ENCODE measurements around the gene TMED6. TPM values are rescaled to one million over a fixed set of nuclear protein-coding genes. Genes with fewer than 3 reads are reported as not detected.
A peak's percentile ranks its signal among the peaks of the same experiment; 100 is the strongest.

Gene TMED6
- total RNA-seq, 2 experiments from 2014 or later, result 1.5 to 2.1 TPM

GRCh38 chr16:69344171-69344570 is 7.4 kb downstream of the TMED6 start:
- TF ChIP-seq CTCF (IDR thresholded peaks at IDR 0.05), result no peak
- H3K9me3 ChIP-seq (ENCODE audit: control insufficient read depth in 1 of 2, insufficient read depth in 1 of 2, low read length in 2 of 2), result no peaks in the 10 kb centered on the region
- intact Hi-C loops (cut with DNase I, micrococcal nuclease), result no loop called here
- POLR2A ChIA-PET, result interaction anchor here (1.1 kb wide), 1 partner anchor 15 kb away, joined by 8 read pairs; no protein-coding TSS in a partner anchor
- ATAC-seq (ENCODE audit: poor library complexity), result no peak
- H3K36me3 ChIP-seq (ENCODE audit: insufficient read depth, low read length), result peaks cover 33% of the 10 kb centered on the region
- H3K27ac ChIP-seq (ENCODE audit: low read depth in 1 of 2, low read length in 2 of 2), result no peak overlapping the region
- Mint-ChIP-seq H3K9me3 (no peaks in the 10 kb centered on the region), H3K27ac (no peak overlapping the region), H3K36me3 (ENCODE audit: low read depth) (peaks cover 46% of the 10 kb centered on the region), H3K27me3 (no peaks in the 10 kb centered on the region), H3K4me3 (no peak overlapping the region), H3K4me1 (ENCODE audit: low read depth) (peaks cover 26% of the 10 kb centered on the region)
- peaks cover 12% of the 10 kb centered on the region for H3K4me1 ChIP-seq (ENCODE audit: insufficient read depth, low read length)
- CTCF ChIA-PET, result no interaction called here
- no peak for DNase-seq
- H3K4me3 ChIP-seq (ENCODE audit: low read length), result no peak overlapping the region
- H3K27me3 ChIP-seq (ENCODE audit: control insufficient read depth in 1 of 2, insufficient read depth in 2 of 2, low read length in 2 of 2), result no peaks in the 10 kb centered on the region

DNA sequence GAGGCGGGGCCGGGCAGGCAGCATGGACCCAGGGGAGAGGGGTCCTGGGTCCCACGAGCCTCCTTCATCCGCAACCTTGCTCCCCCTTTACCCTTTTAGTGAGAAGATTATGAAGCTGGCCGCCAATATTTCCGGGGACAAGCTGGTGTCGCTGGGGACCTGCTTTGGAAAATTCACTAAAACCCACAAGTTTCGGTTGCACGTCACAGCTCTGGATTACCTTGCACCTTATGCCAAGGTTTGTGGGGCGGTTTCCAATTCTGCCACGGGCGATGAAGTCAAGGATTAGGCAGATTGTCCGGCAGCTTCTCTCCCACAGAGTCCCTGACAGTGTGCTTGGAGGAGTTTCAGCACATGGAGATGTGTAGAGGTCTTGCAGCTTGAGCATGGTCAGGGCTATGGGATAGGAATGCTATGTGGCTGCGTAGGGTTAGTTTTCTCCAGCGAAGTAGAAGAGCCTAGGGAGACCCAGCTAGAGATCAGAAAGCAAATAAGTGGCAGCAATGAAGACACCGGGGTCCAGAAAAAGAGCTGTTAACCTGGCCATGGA is 11.4 kb downstream of the TMED6 start:
- H3K36me3 ChIP-seq (ENCODE audit: insufficient read depth, low read length), result peaks cover 48% of the 10 kb centered on the region
- H3K27ac Mint-ChIP-seq, result peak overlapping the region; percentile 90
- H3K9me3 ChIP-seq (ENCODE audit: control insufficient read depth in 1 of 2, insufficient read depth in 1 of 2, low read length in 2 of 2), result no peaks in the 10 kb centered on the region
- H3K27ac ChIP-seq (ENCODE audit: low read depth in 1 of 2, low read length in 2 of 2), result peak overlapping the region; percentile 79 to 80
- H3K4me3 ChIP-seq (ENCODE audit: low read length), result peak overlapping the region; percentile 63
- POLR2A ChIA-PET, result interaction anchor here (0.6 to 3.3 kb wide), 7 partner anchors 11 to 224 kb away, joined by 3 to 70 read pairs (median 4); partner anchors contain the start of genes PDF, SNTB2 and TERF2
- peaks cover 53% of the 10 kb centered on the region for H3K36me3 Mint-ChIP-seq (ENCODE audit: low read depth)
- CTCF ChIA-PET, result interaction anchor here (0.8 kb wide), 1 partner anchor 28 kb away, joined by 3 read pairs; no protein-coding TSS in a partner anchor
- H3K27me3 ChIP-seq (ENCODE audit: control insufficient read depth in 1 of 2, insufficient read depth in 2 of 2, low read length in 2 of 2), result no peaks in the 10 kb centered on the region
- peak overlapping the region; percentile 96 for H3K4me3 Mint-ChIP-seq
- peaks cover 56% of the 10 kb centered on the region for H3K4me1 Mint-ChIP-seq (ENCODE audit: low read depth)
- no peak for TF ChIP-seq CTCF (IDR thresholded peaks at IDR 0.05)
- ATAC-seq (ENCODE audit: poor library complexity) (no peak), DNase-seq (no peak)
- H3K4me1 ChIP-seq (ENCODE audit: insufficient read depth, low read length), result peaks cover 29% of the 10 kb centered on the region
- no peaks in the 10 kb centered on the region for H3K27me3 Mint-ChIP-seq
- intact Hi-C loops (cut with DNase I, micrococcal nuclease), result loop anchor here in 1 of 2 experiments (2.0 kb wide), 1 partner anchor 45 kb away; no protein-coding TSS in a partner anchor
- H3K9me3 Mint-ChIP-seq, result no peaks in the 10 kb centered on the region

DNA sequence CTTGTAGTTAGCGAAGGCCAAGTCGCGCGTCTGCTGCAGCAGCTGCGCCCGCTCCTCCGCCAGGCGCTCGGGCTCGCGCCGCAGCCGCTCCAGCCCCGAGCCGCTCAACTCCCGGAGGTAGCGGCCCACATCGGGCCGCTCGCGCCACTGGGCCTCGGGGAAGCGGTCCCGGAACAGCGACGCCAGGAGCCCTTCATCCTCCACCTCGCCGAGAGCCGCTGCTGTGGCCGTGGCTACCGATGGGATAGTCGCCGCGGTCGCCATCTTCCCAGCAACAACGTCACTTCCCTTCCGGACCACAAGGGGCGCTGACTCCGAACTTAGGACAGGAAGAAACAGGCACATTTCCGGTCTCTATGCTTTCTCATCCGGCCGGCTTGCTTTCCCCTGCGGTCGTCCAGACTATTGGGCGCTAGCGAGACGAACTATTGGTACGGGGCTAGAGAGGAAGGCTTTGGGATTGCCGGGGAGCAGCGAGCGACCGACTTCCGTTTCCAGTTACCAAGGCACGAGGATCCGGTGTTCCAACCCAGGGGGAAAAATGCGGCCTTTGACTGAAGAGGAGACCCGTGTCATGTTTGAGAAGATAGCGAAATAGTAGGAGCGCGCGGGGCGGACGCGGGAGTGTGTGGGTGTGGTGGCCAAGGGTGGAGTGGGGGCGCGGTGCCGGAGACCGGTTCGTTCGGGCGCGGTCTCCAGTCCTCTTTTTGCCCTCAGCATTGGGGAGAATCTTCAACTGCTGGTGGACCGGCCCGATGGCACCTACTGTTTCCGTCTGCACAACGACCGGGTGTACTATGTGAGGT is 12.1 kb downstream of the TMED6 start, which contains the start of the genes COG8 and NIP7:
Gene COG8 (minus strand): TSS at position 276 of the 806 bp plus-strand sequence. CDS start 12 bp downstream, at position 264.
Gene NIP7 (plus strand): TSS at position 484 of the 806 bp plus-strand sequence. CDS start 58 bp downstream, at position 542.
- Histone ChIP-seq H3K9me3 (ENCODE audit: control insufficient read depth in 1 of 2, insufficient read depth in 1 of 2, low read length in 2 of 2) (no peaks in the 10 kb centered on the region), H3K27me3 (ENCODE audit: control insufficient read depth in 1 of 2, insufficient read depth in 2 of 2, low read length in 2 of 2) (no peaks in the 10 kb centered on the region), H3K4me3 (ENCODE audit: low read length) (peak within 1 kb of the TSS; percentile 63), H3K36me3 (ENCODE audit: insufficient read depth, low read length) (peaks cover 55% of the 10 kb centered on the region), H3K4me1 (ENCODE audit: insufficient read depth, low read length) (peaks cover 31% of the 10 kb centered on the region), H3K27ac (ENCODE audit: low read depth in 1 of 2, low read length in 2 of 2) (peak within 1 kb of the TSS; percentile 79 to 80)
- Mint-ChIP-seq H3K27ac (peak within 1 kb of the TSS; percentile 90), H3K27me3 (no peaks in the 10 kb centered on the region), H3K36me3 (ENCODE audit: low read depth) (peaks cover 60% of the 10 kb centered on the region), H3K4me3 (peak within 1 kb of the TSS; percentile 96), H3K4me1 (ENCODE audit: low read depth) (peaks cover 61% of the 10 kb centered on the region), H3K9me3 (no peaks in the 10 kb centered on the region)
- peak; percentile 82 for TF ChIP-seq CTCF (IDR thresholded peaks at IDR 0.05)
- CTCF ChIA-PET, result interaction anchor here (0.6 to 1.3 kb wide), 5 partner anchors 9 to 103 kb away, joined by 3 to 6 read pairs (median 3); partner anchors contain the start of gene PDF
- intact Hi-C loops (cut with DNase I, micrococcal nuclease), result loop anchor here (1.0 to 10.0 kb wide), 7 partner anchors 9 to 1185 kb away; partner anchors contain the start of genes PDF (in 2 of the 2), VPS4A (in 2 of the 2), CHTF8 (in 1 of the 2) and COG4 (in 1 of the 2)
- POLR2A ChIA-PET, result interaction anchor here (0.7 to 3.3 kb wide), 9 partner anchors 11 to 415 kb away, joined by 3 to 70 read pairs (median 4); partner anchors contain the start of genes PDF and SNTB2
- DNase-seq (peak; percentile 84 to 96 (median 89)), ATAC-seq (ENCODE audit: poor library complexity) (peak; percentile 89)
